Ectodermal cell (in vitro differentiated cells): Measurements from ENCODE around the gene LIPF.

ENCODE experiments used
- H3K27ac ChIP-seq: 2 replicates; pipeline ENCODE4 v1.7.0; 2013; ENCODE audit warnings: mild to moderate bottlenecking, low read depth, low read length; ENCODE audit not compliant: insufficient read depth, poor library complexity, severe bottlenecking
- H3K27me3 ChIP-seq: 2 replicates; pipeline ENCODE4 v1.7.0; 2013; ENCODE audit warnings: mild to moderate bottlenecking, low read length; ENCODE audit not compliant: insufficient read depth, control insufficient read depth, poor library complexity, severe bottlenecking
- H3K36me3 ChIP-seq: one replicate; pipeline ENCODE4 v1.7.0; 2013; ENCODE audit warnings: low read length; ENCODE audit not compliant: control insufficient read depth, insufficient read depth
- H3K4me1 ChIP-seq: one replicate; pipeline ENCODE4 v1.7.0; 2013; ENCODE audit warnings: low read length; ENCODE audit not compliant: control insufficient read depth, insufficient read depth
- H3K4me3 ChIP-seq: 2 replicates; pipeline ENCODE4 v1.7.0; 2013; ENCODE audit warnings: low read depth, low read length, control low read depth; ENCODE audit not compliant: insufficient read depth
- H3K9me3 ChIP-seq: 2 replicates; pipeline ENCODE4 v1.7.0; 2013; ENCODE audit warnings: mild to moderate bottlenecking, low read length, moderate library complexity; ENCODE audit not compliant: control insufficient read depth
- WGBS, 2 experiments: methylation state at CpG; one replicate each; pipeline ENCODE4 v1.1.7; 2013; ENCODE audit warnings: missing lambda C conversion rate in 2 of 2; 5-methylcytosine and 5-hydroxymethylcytosine counted together

The LIPF gene

DNA sequence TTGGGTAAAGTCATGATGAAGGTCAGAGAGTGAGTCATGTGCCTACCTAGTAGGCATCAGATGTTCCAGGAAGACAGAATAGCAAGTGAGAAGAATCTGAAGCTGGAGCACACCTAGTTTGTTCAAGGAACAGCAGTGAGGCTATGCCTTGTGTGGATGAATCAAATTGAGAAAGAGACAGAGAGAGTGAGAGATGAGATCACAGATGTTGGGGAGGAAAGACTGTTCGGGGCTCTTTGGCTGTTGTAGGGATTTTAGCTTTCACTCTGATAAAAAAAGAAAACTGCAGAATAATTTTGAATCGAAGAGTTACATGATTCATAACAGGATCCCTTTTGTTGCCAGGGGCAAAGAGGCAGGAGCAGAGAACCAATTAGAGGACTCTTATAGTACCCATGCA, 6.3 kb downstream of the LIPF start:
- no peaks in the 10 kb centered on the region for H3K36me3 ChIP-seq
- H3K27ac ChIP-seq = no peak overlapping the region
- H3K4me3 ChIP-seq = no peak overlapping the region
- no peaks in the 10 kb centered on the region for H3K27me3 ChIP-seq
- no peaks in the 10 kb centered on the region for H3K9me3 ChIP-seq
- 94 to 95% methylated on average over 2 of the region's 2 CpGs for WGBS, 2 experiments
- H3K4me1 ChIP-seq = no peaks in the 10 kb centered on the region

DNA sequence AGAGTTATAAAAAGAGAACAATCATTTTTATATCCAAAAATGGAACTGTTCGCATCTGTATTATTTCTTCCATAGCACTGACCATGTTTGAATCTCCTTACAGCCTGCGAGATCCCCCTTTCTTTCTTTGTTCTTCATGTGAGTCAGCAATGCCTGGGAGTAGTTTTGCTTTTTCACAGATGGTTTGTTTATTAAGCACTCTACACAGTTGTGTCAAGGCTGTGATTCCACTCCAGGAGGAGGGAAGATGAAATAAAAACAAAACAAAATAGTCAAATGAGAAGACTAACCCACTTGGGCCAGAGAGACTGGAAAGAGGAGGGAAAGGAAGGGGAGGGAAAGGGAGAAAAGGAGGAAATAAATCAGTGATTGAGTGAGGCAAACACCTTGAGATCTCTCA, 7.8 kb downstream of the LIPF start:
- WGBS, 2 experiments = 75 to 100% methylated on average over 1 to 2 of the region's 2 CpGs
- Histone ChIP-seq H3K4me3 (no peak overlapping the region), H3K9me3 (no peaks in the 10 kb centered on the region), H3K27me3 (no peaks in the 10 kb centered on the region), H3K27ac (no peak overlapping the region), H3K4me1 (no peaks in the 10 kb centered on the region), H3K36me3 (no peaks in the 10 kb centered on the region)

GRCh38 chr10:88676283-88677060, 12.2 kb downstream of the LIPF start:
- Histone ChIP-seq H3K36me3 (no peaks in the 10 kb centered on the region), H3K4me1 (no peaks in the 10 kb centered on the region), H3K4me3 (no peak overlapping the region), H3K27ac (no peak overlapping the region), H3K27me3 (no peaks in the 10 kb centered on the region), H3K9me3 (no peaks in the 10 kb centered on the region)
- WGBS, 2 experiments = 86 to 94% methylated on average over 4 of the region's 4 CpGs

GRCh38 chr10:88680958-88681357, 16.7 kb downstream of the LIPF start:
- Histone ChIP-seq H3K4me3 (no peak overlapping the region), H3K27me3 (no peaks in the 10 kb centered on the region), H3K36me3 (no peaks in the 10 kb centered on the region), H3K9me3 (no peaks in the 10 kb centered on the region), H3K4me1 (no peaks in the 10 kb centered on the region), H3K27ac (no peak overlapping the region)
- WGBS, 2 experiments = 78 to 93% methylated on average over 1 to 4 of the region's 4 CpGs

DNA sequence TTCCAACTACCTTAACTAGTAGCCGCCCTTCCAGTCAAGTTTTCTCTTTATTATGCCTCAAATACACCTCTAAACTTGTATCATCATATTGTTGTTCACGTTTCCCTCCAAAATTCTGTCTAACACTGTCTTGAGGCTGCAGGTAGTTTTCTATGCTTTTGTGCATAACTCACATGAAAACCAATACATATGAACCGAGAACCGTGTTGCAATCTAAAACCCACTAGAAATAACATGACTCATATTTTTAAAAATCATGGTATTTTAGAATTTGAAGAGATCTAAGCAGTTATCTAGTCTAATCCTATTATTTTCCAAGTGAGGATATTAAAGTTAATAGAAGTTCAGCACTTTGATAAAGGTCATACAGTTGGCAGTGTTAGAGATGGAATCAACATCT, 18.2 kb downstream of the LIPF start:
- 86 to 89% methylated on average over 2 of the region's 4 CpGs for WGBS, 2 experiments
- no peaks in the 10 kb centered on the region for H3K9me3 ChIP-seq

DNA sequence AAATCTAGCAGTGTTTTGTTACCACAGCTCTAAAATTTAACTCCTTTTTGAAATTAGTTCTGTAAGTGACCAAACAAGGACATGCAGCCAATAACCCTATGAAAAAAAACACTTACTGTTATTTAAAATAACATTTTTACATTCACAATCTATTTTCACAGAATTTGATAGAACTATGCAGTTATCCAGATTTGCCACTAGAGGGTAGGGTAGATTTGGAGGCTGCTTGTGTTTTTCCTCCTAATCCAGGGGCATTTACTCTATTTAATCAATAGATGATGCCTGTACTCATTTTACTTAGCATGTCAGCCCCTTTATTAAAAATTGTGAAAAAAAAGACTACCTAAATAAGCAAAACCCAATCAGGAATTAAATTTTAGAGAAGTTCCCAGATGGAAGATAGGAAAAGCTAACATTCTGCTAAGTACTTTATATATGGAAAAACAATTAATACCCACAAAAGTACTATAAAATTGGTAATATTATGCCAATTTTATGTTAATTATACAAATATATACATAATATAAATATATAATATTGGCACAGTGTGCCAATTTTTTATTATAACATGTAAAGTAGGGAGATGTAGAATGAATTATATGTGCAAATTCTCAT, 23.7 kb downstream of the LIPF start:
- no peaks in the 10 kb centered on the region for H3K36me3 ChIP-seq
- no peaks in the 10 kb centered on the region for H3K4me1 ChIP-seq

More for the DNA sequence above, 18.2 kb downstream of the LIPF start:
- no peak overlapping the region for H3K27ac ChIP-seq
- H3K27me3 ChIP-seq = no peaks in the 10 kb centered on the region
- H3K4me3 ChIP-seq = no peak overlapping the region
- no peaks in the 10 kb centered on the region for H3K36me3 ChIP-seq
- H3K4me1 ChIP-seq = no peaks in the 10 kb centered on the region

DNA sequence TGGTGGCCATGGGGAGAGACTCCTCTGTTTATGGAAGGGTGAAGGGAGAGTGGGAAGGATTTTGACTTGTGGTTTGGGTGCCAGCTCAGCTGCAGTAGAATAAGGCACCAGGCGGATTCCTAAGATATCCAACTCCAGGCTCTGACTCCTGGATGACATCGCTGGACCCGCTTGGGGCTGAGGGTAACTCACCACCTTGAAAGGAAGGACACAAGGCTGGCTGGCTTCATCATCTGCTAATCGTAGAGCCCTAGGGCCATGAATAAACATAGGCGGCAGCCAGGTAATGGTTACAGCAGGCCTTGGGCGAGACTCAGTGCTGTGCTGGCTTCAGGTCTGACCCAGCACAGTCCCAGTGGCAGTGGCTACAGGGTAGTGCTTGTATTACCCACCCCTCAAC, 25.1 kb downstream of the LIPF start:
- H3K27ac ChIP-seq = no peak overlapping the region
- H3K4me1 ChIP-seq = no peaks in the 10 kb centered on the region
- no peak overlapping the region for H3K4me3 ChIP-seq
- H3K36me3 ChIP-seq = no peaks in the 10 kb centered on the region
- WGBS, 2 experiments = 88 to 96% methylated on average over 6 of the region's 6 CpGs
- H3K27me3 ChIP-seq = no peaks in the 10 kb centered on the region
- H3K9me3 ChIP-seq = no peaks in the 10 kb centered on the region

More for the DNA sequence above, 23.7 kb downstream of the LIPF start:
- no peaks in the 10 kb centered on the region for H3K27me3 ChIP-seq
- H3K9me3 ChIP-seq = no peaks in the 10 kb centered on the region
- H3K4me3 ChIP-seq = no peak overlapping the region
- H3K27ac ChIP-seq = no peak overlapping the region

- H3K4me1 ChIP-seq = no peaks in the 10 kb centered on the region
- no peak overlapping the region for H3K27ac ChIP-seq
- WGBS, 2 experiments = 74% methylated on average over 4 of the region's 4 CpGs; no CpG with 5 or more reads in 1 of the 2 experiments
- no peak overlapping the region for H3K4me3 ChIP-seq
- no peaks in the 10 kb centered on the region for H3K36me3 ChIP-seq
- peaks cover 5% of the 10 kb centered on the region for H3K27me3 ChIP-seq
- no peaks in the 10 kb centered on the region for H3K9me3 ChIP-seq
Measured at GRCh38 chr10:88693392-88694020, 29.3 kb downstream of the LIPF start.

DNA sequence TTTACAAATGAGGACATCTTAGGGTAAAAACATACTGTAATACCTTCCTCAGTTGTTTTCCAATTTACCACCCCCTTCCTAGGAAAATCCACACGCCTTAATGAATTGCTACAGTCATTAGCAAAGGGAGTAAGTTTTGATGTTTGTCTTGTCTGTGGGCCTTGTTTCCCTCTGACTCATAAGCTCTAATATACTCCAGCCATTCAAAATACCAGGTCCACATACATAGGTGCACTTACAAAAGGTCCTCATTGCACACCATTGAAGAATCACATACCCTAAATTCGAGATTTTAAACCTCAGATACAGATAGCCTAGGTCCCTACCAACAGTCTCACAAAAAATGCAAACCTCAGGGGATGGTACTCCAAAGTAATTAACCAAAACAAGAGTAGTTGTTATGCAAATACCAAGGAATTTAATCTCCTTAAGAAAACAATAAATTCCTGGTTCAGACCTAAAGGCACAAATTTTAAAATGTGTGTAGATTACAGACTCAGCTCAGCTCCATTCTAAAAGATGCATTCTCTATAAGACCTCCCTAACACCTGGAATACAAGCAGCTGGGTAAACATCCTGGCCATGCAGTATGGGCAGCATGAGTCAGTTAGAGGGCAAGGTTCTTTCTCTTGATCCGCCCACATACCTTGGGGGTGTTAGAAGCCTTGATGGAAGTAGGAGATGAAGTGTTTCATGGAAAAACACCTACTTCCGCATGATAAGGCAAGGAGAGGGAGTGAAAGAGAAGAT, 38.8 kb downstream of the LIPF start:
- peaks cover 15% of the 10 kb centered on the region for H3K27me3 ChIP-seq
- 24 to 30% methylated on average over 3 to 4 of the region's 4 CpGs for WGBS, 2 experiments
- H3K9me3 ChIP-seq = no peaks in the 10 kb centered on the region
- no peaks in the 10 kb centered on the region for H3K4me1 ChIP-seq
- H3K27ac ChIP-seq = no peak overlapping the region
- H3K36me3 ChIP-seq = no peaks in the 10 kb centered on the region
- H3K4me3 ChIP-seq = no peak overlapping the region

DNA sequence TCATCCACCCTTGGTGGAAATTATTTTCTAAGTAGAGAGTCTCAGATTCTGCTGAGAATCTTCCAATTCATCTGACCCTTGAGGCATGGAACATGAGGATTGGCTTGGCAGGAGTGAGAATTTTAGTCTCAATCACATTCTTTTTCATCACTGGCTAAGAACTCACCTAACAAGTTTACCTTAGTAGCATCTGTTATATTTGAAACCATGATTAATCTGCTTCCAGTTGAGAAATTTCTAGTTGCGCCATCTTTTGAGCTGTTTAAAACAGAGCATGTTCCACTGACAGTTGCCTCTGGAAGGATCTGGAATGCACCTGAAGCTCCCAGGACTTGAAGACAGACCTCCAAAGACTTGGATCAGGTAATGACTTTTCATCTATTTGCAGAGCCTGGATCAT, 41.7 kb downstream of the LIPF start, which contains the start of gene LIPK:
Gene LIPK, plus strand, starts transcription at position 292 of the 400 bp plus-strand sequence. CDS start 18,295 bp downstream, outside the sequence.
- Histone ChIP-seq H3K4me1 (no peaks in the 10 kb centered on the region), H3K27ac (no peak within 1 kb of the TSS), H3K9me3 (no peaks in the 10 kb centered on the region), H3K27me3 (no peaks in the 10 kb centered on the region), H3K36me3 (no peaks in the 10 kb centered on the region), H3K4me3 (no peak within 1 kb of the TSS)
- WGBS, 2 experiments = 92 to 95% methylated on average over 1 of the region's 1 CpG
